ENCODE data around the gene C3orf52. TPM values are rescaled to one million over a fixed set of nuclear protein-coding genes. Genes with fewer than 3 reads are reported as not detected.
"Not testable (repeated sequence)": the region's sequence is repeated elsewhere in the genome, so short reads cannot be mapped to it uniquely, and the experiment has no call there.

Gene C3orf52
- polyA plus RNA-seq (2013, experiment 1 of 2), result 1.0 TPM
- 1.4 TPM for polyA plus RNA-seq (2013, experiment 2 of 2)

- DNase-seq, result peak; percentile 79
- Histone ChIP-seq H3K4me2 (ENCODE audit: low read length, poor library complexity, severe bottlenecking) (peak within 1 kb of the TSS; percentile 90), H3K4me1 (ENCODE audit: control insufficient read depth, insufficient read depth, low read depth, low read length) (peaks cover 15% of the 10 kb centered on the region)
Measured at GRCh38 chr3:112086076-112086854, at the start of gene C3orf52. Gene C3orf52, plus strand, starts transcription at chr3:112086389. Its CDS starts 19 bp downstream, at chr3:112086408.

DNA sequence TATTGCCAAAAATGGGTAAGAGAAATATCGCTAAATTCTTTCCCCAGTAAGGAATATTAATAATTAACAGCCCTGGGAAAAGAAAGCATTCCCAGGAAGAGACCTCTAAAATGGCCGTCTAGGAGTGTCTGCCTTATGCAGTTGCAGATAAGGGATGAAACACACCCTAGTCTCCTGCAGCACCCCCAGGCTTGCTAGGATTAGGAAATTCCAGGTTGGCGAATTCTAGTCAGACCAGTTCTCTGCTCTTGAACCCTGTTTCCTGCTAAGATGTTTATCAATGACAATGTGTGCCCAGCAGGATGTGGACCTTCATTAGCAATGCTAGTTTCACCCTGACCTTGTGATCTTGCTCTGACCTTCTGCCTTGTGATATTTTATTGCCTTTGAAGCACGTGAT is 49.0 kb upstream of the C3orf52 start:
- H3K4me2 ChIP-seq (ENCODE audit: low read length, poor library complexity, severe bottlenecking); H3K4ac ChIP-seq (ENCODE audit: low read depth in 1 of 2, low read length in 2 of 2); H2AFZ ChIP-seq (ENCODE audit: low read depth, low read length); H2BK5ac ChIP-seq (ENCODE audit: low read depth, low read length, poor library complexity, severe bottlenecking); H2BK12ac ChIP-seq (ENCODE audit: low read length in 2 of 2); H3K36me3 ChIP-seq (ENCODE audit: control insufficient read depth in 1 of 2, insufficient read depth in 2 of 2, low read depth in 1 of 2, low read length in 2 of 2); H3K4me1 ChIP-seq (ENCODE audit: control insufficient read depth, insufficient read depth, low read depth, low read length); H3K4me3 ChIP-seq (ENCODE audit: insufficient read depth in 1 of 2, low read depth in 1 of 2, low read length in 2 of 2); H3K27ac ChIP-seq (ENCODE audit: low read length, poor library complexity, severe bottlenecking); H3K23ac ChIP-seq (ENCODE audit: low read length in 2 of 2); DNase-seq; H4K91ac ChIP-seq (ENCODE audit: low read length); H2BK15ac ChIP-seq (ENCODE audit: low read depth, poor library complexity, severe bottlenecking); H3K9me3 ChIP-seq (ENCODE audit: control insufficient read depth, low read length); H3K27me3 ChIP-seq (ENCODE audit: control insufficient read depth in 1 of 2, insufficient read depth in 1 of 2, low read length in 2 of 2); H3K9ac ChIP-seq (ENCODE audit: low read length); H3K79me1 ChIP-seq (replicated peaks; ENCODE audit: low read length, poor library complexity, severe bottlenecking); H3K14ac ChIP-seq (ENCODE audit: low read length in 2 of 2); H2AK5ac ChIP-seq (ENCODE audit: low read length, severe bottlenecking); H3K18ac ChIP-seq (ENCODE audit: low read depth in 1 of 2, low read length in 2 of 2); H2BK120ac ChIP-seq (ENCODE audit: low read depth, low read length); H4K8ac ChIP-seq (ENCODE audit: low read length): not testable (repeated sequence)
- 72% methylated on average over 4 of the region's 4 CpGs for WGBS

More at GRCh38 chr3:112086076-112086854, at the start of gene C3orf52:
- peak within 1 kb of the TSS; percentile 37 to 59 for H3K18ac ChIP-seq (ENCODE audit: low read depth in 1 of 2, low read length in 2 of 2)
- H2AK5ac ChIP-seq (ENCODE audit: low read length, severe bottlenecking), result no peak within 1 kb of the TSS
- H3K4me3 ChIP-seq (ENCODE audit: insufficient read depth in 1 of 2, low read depth in 1 of 2, low read length in 2 of 2), result peak within 1 kb of the TSS; percentile 74 to 80
- H3K23ac ChIP-seq (ENCODE audit: low read length in 2 of 2), result no peak within 1 kb of the TSS
- no peak within 1 kb of the TSS for H3K14ac ChIP-seq (ENCODE audit: low read length in 2 of 2)
- H2BK120ac ChIP-seq (ENCODE audit: low read depth, low read length), result no peak within 1 kb of the TSS
- 1% methylated on average over 49 of the region's 67 CpGs for WGBS
- H2AFZ ChIP-seq (ENCODE audit: low read depth, low read length), result peak within 1 kb of the TSS; percentile 15
- peaks cover 0 to 6% of the 10 kb centered on the region in 2 experiments for H3K27me3 ChIP-seq (ENCODE audit: control insufficient read depth in 1 of 2, insufficient read depth in 1 of 2, low read length in 2 of 2)
- no peaks in the 10 kb centered on the region for H3K36me3 ChIP-seq (ENCODE audit: control insufficient read depth in 1 of 2, insufficient read depth in 2 of 2, low read depth in 1 of 2, low read length in 2 of 2)
- peak within 1 kb of the TSS; percentile 23 for H4K91ac ChIP-seq (ENCODE audit: low read length)
- H3K79me1 ChIP-seq (replicated peaks; ENCODE audit: low read length, poor library complexity, severe bottlenecking), result peaks cover 3% of the 10 kb centered on the region
- H3K9me3 ChIP-seq (ENCODE audit: control insufficient read depth, low read length), result no peaks in the 10 kb centered on the region
- peak within 1 kb of the TSS in 1 of 2 experiments; percentile 57 for H3K4ac ChIP-seq (ENCODE audit: low read depth in 1 of 2, low read length in 2 of 2)
- peak within 1 kb of the TSS; percentile 64 for H3K27ac ChIP-seq (ENCODE audit: low read length, poor library complexity, severe bottlenecking)
- peak within 1 kb of the TSS; percentile 11 for H2BK5ac ChIP-seq (ENCODE audit: low read depth, low read length, poor library complexity, severe bottlenecking)
- H4K8ac ChIP-seq (ENCODE audit: low read length), result peak within 1 kb of the TSS; percentile 38
- H2BK15ac ChIP-seq (ENCODE audit: low read depth, poor library complexity, severe bottlenecking), result peak within 1 kb of the TSS; percentile 60
- peak within 1 kb of the TSS; percentile 23 to 57 for H2BK12ac ChIP-seq (ENCODE audit: low read length in 2 of 2)
- H3K9ac ChIP-seq (ENCODE audit: low read length), result peak within 1 kb of the TSS; percentile 83

DNA sequence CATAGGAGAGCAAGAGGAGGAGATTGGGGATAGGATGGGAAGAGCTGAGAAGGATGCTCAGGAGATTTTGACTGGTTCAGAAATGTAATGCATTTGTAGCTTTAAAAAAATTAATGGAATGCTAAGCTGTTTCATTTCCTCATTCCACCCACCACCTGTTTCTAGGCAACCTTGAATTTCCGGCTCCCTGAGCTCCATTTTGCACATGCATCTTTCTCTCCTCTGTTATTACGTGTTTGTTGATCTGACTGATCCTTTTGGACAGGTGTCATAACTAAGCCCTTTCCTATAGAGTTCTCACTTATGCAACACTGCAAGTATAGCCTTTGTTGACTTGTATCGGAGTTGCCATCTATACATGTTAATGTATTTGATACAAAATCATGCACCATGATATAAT is 47.3 kb upstream of the C3orf52 start:
- H2BK15ac ChIP-seq (ENCODE audit: low read depth, poor library complexity, severe bottlenecking), result no peak overlapping the region
- no peak overlapping the region for H2AFZ ChIP-seq (ENCODE audit: low read depth, low read length)
- DNase-seq, result no peak
- no peak overlapping the region for H3K23ac ChIP-seq (ENCODE audit: low read length in 2 of 2)
- H3K14ac ChIP-seq (ENCODE audit: low read length in 2 of 2), result no peak overlapping the region
- H3K18ac ChIP-seq (ENCODE audit: low read depth in 1 of 2, low read length in 2 of 2), result no peak overlapping the region
- no peaks in the 10 kb centered on the region for H3K79me1 ChIP-seq (replicated peaks; ENCODE audit: low read length, poor library complexity, severe bottlenecking)
- no peaks in the 10 kb centered on the region for H3K36me3 ChIP-seq (ENCODE audit: control insufficient read depth in 1 of 2, insufficient read depth in 2 of 2, low read depth in 1 of 2, low read length in 2 of 2)
- 78% methylated on average over 2 of the region's 3 CpGs for WGBS
- no peak overlapping the region for H2BK12ac ChIP-seq (ENCODE audit: low read length in 2 of 2)
- H3K4me1 ChIP-seq (ENCODE audit: control insufficient read depth, insufficient read depth, low read depth, low read length), result peaks cover 1% of the 10 kb centered on the region
- no peak overlapping the region for H2BK120ac ChIP-seq (ENCODE audit: low read depth, low read length)
- H3K9me3 ChIP-seq (ENCODE audit: control insufficient read depth, low read length), result no peaks in the 10 kb centered on the region
- H4K91ac ChIP-seq (ENCODE audit: low read length), result no peak overlapping the region
- no peak overlapping the region for H3K4me2 ChIP-seq (ENCODE audit: low read length, poor library complexity, severe bottlenecking)
- no peaks in the 10 kb centered on the region for H3K27me3 ChIP-seq (ENCODE audit: control insufficient read depth in 1 of 2, insufficient read depth in 1 of 2, low read length in 2 of 2)
- no peak overlapping the region for H3K4ac ChIP-seq (ENCODE audit: low read depth in 1 of 2, low read length in 2 of 2)
- no peak overlapping the region for H3K9ac ChIP-seq (ENCODE audit: low read length)
- no peak overlapping the region for H3K4me3 ChIP-seq (ENCODE audit: insufficient read depth in 1 of 2, low read depth in 1 of 2, low read length in 2 of 2)
- H2BK5ac ChIP-seq (ENCODE audit: low read depth, low read length, poor library complexity, severe bottlenecking), result peak overlapping the region; percentile 58
- H4K8ac ChIP-seq (ENCODE audit: low read length), result no peak overlapping the region
- no peak overlapping the region for H2AK5ac ChIP-seq (ENCODE audit: low read length, severe bottlenecking)
- H3K27ac ChIP-seq (ENCODE audit: low read length, poor library complexity, severe bottlenecking), result peak overlapping the region; percentile 16

DNA sequence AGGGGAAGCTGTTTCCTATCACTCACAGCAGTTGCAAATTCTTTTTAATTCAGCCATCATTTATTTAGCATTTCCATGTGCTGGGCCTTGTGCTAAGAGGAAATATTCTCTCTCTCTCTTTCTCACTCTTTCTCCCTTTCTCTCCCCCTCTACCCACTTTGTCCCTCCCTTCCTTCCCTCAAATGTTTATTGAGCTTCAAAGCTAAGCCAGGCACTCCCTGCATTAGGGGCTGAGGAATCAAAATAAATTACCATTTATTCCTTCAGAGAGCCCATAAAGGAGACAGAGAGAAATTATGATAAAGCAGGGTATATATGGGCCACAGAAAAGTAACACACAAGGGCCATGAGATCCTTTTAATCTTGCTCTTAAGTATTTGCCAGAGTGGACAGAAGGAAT is 44.9 kb upstream of the C3orf52 start:
- DNase-seq, result no peak
- H3K36me3 ChIP-seq (ENCODE audit: control insufficient read depth in 1 of 2, insufficient read depth in 2 of 2, low read depth in 1 of 2, low read length in 2 of 2), result no peaks in the 10 kb centered on the region
- no peak overlapping the region for H3K27ac ChIP-seq (ENCODE audit: low read length, poor library complexity, severe bottlenecking)
- no peak overlapping the region for H4K91ac ChIP-seq (ENCODE audit: low read length)
- H3K79me1 ChIP-seq (replicated peaks; ENCODE audit: low read length, poor library complexity, severe bottlenecking), result no peaks in the 10 kb centered on the region
- no peak overlapping the region for H3K14ac ChIP-seq (ENCODE audit: low read length in 2 of 2)
- H2BK15ac ChIP-seq (ENCODE audit: low read depth, poor library complexity, severe bottlenecking), result no peak overlapping the region
- H2BK5ac ChIP-seq (ENCODE audit: low read depth, low read length, poor library complexity, severe bottlenecking), result no peak overlapping the region
- no peak overlapping the region for H3K18ac ChIP-seq (ENCODE audit: low read depth in 1 of 2, low read length in 2 of 2)
- peaks cover 1% of the 10 kb centered on the region for H3K4me1 ChIP-seq (ENCODE audit: control insufficient read depth, insufficient read depth, low read depth, low read length)
- no peak overlapping the region for H2AFZ ChIP-seq (ENCODE audit: low read depth, low read length)
- H2AK5ac ChIP-seq (ENCODE audit: low read length, severe bottlenecking), result no peak overlapping the region
- H2BK120ac ChIP-seq (ENCODE audit: low read depth, low read length), result no peak overlapping the region
- H3K23ac ChIP-seq (ENCODE audit: low read length in 2 of 2), result no peak overlapping the region
- no peak overlapping the region for H3K4me3 ChIP-seq (ENCODE audit: insufficient read depth in 1 of 2, low read depth in 1 of 2, low read length in 2 of 2)
- no peaks in the 10 kb centered on the region for H3K27me3 ChIP-seq (ENCODE audit: control insufficient read depth in 1 of 2, insufficient read depth in 1 of 2, low read length in 2 of 2)
- H3K9ac ChIP-seq (ENCODE audit: low read length), result no peak overlapping the region
- H3K4ac ChIP-seq (ENCODE audit: low read depth in 1 of 2, low read length in 2 of 2), result no peak overlapping the region
- no peaks in the 10 kb centered on the region for H3K9me3 ChIP-seq (ENCODE audit: control insufficient read depth, low read length)
- H2BK12ac ChIP-seq (ENCODE audit: low read length in 2 of 2), result no peak overlapping the region
- H4K8ac ChIP-seq (ENCODE audit: low read length), result no peak overlapping the region
- no peak overlapping the region for H3K4me2 ChIP-seq (ENCODE audit: low read length, poor library complexity, severe bottlenecking)
